Neuron (in vitro differentiated cells): ENCODE results near the gene CRISPLD2.

Source experiments
- H2AFZ ChIP-seq: one replicate; pipeline ENCODE4 v1.6.1; 2013; ENCODE audit warnings: low read depth, mild to moderate bottlenecking, inconsistent platforms, low read length, moderate library complexity
- H3K27me3 ChIP-seq: one replicate; pipeline ENCODE4 v1.6.1; 2013; ENCODE audit warnings: low read length; ENCODE audit not compliant: insufficient read depth
- H3K36me3 ChIP-seq: one replicate; pipeline ENCODE4 v1.6.1; 2013; ENCODE audit warnings: low read length; ENCODE audit not compliant: insufficient read depth
- H3K4me1 ChIP-seq: one replicate; pipeline ENCODE4 v1.6.1; 2013; ENCODE audit warnings: low read length; ENCODE audit not compliant: insufficient read depth
- H3K4me3 ChIP-seq: 2 replicates; pipeline ENCODE4 v1.5.1; 2013; ENCODE audit warnings: mild to moderate bottlenecking, low read length, moderate library complexity
- H3K9me3 ChIP-seq: one replicate; pipeline ENCODE4 v1.6.1; 2013; ENCODE audit warnings: low read length

Gene CRISPLD2

GRCh38 chr16:84942786-84943185 is 123.0 kb downstream of the CRISPLD2 start:
- H3K9me3 ChIP-seq: peaks cover 5% of the 10 kb centered on the region

GRCh38 chr16:84943620-84944019 is 123.8 kb downstream of the CRISPLD2 start:
- Histone ChIP-seq H3K36me3 (no peaks in the 10 kb centered on the region), H2AFZ (no peak overlapping the region), H3K9me3 (peaks cover 5% of the 10 kb centered on the region), H3K4me3 (no peak overlapping the region), H3K4me1 (no peaks in the 10 kb centered on the region), H3K27me3 (peaks cover 16% of the 10 kb centered on the region)

More at GRCh38 chr16:84942786-84943185, 123.0 kb downstream of the CRISPLD2 start:
- no peak overlapping the region for H3K4me3 ChIP-seq
- H3K36me3 ChIP-seq: no peaks in the 10 kb centered on the region
- no peak overlapping the region for H2AFZ ChIP-seq
- no peaks in the 10 kb centered on the region for H3K4me1 ChIP-seq
- H3K27me3 ChIP-seq: peaks cover 16% of the 10 kb centered on the region

- Histone ChIP-seq H3K36me3 (no peaks in the 10 kb centered on the region), H3K9me3 (peaks cover 2% of the 10 kb centered on the region), H3K4me3 (no peak overlapping the region), H2AFZ (no peak overlapping the region), H3K27me3 (peaks cover 10% of the 10 kb centered on the region), H3K4me1 (no peaks in the 10 kb centered on the region)
Measured at GRCh38 chr16:84947022-84947421, 127.2 kb downstream of the CRISPLD2 start.

GRCh38 chr16:84947996-84948850 is 128.4 kb downstream of the CRISPLD2 start:
- peaks cover 2% of the 10 kb centered on the region for H3K9me3 ChIP-seq
- H3K27me3 ChIP-seq: peaks cover 9% of the 10 kb centered on the region
- no peak overlapping the region for H2AFZ ChIP-seq
- H3K4me3 ChIP-seq: no peak overlapping the region
- no peaks in the 10 kb centered on the region for H3K36me3 ChIP-seq
- peaks cover 9% of the 10 kb centered on the region for H3K4me1 ChIP-seq

DNA sequence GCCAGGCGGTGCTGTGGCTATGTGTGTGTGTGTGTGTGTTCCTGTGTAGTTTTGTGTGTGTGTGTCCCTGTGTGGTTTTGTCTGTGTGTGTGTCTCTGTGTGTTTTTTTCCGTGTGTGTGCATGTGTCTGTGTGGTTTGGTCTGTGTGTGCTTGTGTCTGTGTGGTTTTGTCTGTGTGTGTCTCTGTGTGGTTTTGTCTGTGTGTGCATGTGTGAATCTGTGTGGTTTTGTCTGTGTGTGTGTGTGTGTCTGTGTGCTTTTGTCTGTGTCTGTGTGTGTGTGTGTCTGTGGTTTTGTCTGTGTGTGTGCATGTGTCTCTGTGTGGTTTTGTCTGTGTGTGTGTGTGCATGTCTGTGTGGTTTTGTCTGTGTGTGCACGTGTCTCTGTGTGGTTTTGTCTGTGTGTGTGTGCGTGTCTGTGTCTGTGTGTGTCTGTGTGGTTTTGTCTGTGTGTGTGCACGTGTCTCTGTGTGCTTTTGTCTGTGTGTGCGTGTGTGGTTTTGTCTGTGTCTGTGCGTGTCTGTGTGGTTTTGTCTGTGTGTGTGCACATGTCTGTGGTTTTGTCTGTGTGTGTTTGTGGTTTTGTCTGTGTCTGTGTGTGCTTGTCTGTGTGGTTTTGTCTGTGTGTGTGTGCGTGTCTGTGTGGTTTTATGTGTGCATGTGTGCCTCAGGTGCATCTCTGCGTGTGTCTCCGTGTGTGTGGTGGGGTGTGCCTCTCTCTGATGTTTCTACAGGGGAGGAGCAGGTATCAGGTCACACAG is 129.2 kb downstream of the CRISPLD2 start:
- Histone ChIP-seq H3K27me3 (peaks cover 9% of the 10 kb centered on the region), H3K4me3 (no peak overlapping the region), H2AFZ (no peak overlapping the region), H3K9me3 (peaks cover 2% of the 10 kb centered on the region), H3K36me3 (no peaks in the 10 kb centered on the region), H3K4me1 (peaks cover 17% of the 10 kb centered on the region)

- Histone ChIP-seq H2AFZ (no peak overlapping the region), H3K4me3 (no peak overlapping the region), H3K9me3 (peaks cover 2% of the 10 kb centered on the region), H3K36me3 (no peaks in the 10 kb centered on the region), H3K27me3 (peaks cover 7% of the 10 kb centered on the region), H3K4me1 (peaks cover 18% of the 10 kb centered on the region)
Measured at GRCh38 chr16:84949772-84950436, 130.1 kb downstream of the CRISPLD2 start.

DNA sequence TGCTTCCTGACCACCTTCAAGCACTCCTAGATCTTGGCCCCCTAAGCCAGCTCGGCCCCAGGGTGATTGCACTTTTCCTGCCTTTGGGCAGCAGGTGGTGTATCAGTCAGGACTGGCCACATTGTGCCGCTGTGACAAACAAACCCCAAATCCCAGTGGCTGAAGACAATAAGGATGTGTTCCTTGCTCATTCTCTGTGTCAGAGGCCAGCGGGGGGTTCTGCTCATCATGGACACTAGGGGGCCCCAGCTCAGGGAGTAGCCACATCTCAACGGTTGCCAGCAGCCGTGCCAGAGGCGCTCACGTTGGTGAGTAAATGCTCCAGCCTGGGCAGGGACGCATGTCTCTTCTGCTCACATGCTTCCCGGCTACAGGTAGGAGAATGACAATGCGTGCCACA is 131.1 kb downstream of the CRISPLD2 start:
- H3K4me1 ChIP-seq: peaks cover 18% of the 10 kb centered on the region
- H3K36me3 ChIP-seq: no peaks in the 10 kb centered on the region
- H3K9me3 ChIP-seq: no peaks in the 10 kb centered on the region
- H2AFZ ChIP-seq: no peak overlapping the region
- H3K4me3 ChIP-seq: no peak overlapping the region
- H3K27me3 ChIP-seq: peaks cover 7% of the 10 kb centered on the region

DNA sequence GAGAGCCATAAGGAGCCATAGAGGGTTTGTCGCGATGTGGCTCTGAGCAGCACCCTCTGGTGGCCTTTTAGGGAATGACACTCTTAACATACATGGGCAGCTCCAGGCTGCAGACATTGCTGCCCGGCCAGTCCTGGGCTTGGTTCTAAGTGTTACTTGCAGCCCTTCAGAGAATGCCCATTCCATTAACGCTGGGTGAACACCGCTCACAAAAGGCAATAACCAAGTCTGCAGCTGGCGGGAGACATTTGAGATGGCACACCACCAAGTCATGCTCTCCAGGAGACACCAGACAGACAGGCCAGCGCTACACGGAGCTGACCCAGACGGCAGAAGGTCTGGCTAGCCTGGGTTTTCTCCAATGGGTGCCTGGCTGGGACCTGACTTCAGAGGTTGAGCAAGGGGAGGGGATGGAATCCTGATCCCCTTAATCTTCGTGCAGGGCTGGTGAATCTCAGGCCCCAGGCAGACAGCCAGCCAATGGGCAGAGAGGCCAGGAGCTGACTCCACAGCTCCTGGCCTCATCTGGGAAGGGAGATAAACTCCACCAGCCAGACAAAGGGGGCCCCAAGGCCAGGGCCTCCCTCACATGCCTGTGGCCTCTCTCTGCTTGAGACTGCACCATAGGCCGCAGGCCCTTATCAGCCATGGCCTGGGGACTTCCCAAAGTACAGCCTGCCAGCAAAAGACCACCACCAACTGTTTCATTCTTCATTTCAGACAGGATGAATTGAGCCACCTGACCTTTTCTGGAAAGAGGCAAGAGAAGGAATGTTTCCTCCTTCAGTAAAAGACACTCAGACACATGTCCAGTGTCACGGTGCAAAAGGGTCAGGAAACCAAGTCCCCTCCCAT is 132.8 kb downstream of the CRISPLD2 start:
- H3K27me3 ChIP-seq: peaks cover 12% of the 10 kb centered on the region
- H3K4me3 ChIP-seq: no peak overlapping the region
- no peak overlapping the region for H2AFZ ChIP-seq
- H3K9me3 ChIP-seq: peaks cover 2% of the 10 kb centered on the region
- H3K4me1 ChIP-seq: peaks cover 18% of the 10 kb centered on the region
- H3K36me3 ChIP-seq: no peaks in the 10 kb centered on the region

DNA sequence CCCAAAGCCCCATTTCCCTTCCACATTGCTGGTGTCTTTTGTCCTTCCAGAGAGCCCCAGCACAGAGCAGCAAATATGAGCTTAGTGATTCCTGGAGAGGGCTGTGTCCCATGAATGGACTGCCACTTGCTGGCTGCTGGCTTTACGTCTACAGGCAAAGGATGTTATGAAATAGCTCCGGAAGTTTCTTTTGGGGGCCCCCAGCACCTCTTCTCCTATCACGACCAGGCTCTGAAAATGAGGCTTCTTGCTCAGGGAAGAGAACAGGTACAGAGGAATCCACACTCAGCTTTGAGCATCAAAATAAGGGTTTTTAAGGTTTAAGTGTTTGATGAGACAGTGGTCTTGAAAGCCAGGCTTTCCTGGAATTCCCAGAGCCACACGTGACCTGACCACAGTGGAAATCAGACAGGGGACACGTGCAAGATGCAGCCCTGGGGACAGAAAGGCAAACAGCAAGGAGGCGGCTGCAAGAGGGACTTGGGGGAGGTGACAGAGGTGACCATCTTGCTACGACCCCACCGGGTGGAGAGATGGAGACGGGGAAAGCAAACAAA is 133.5 kb downstream of the CRISPLD2 start:
- Histone ChIP-seq H2AFZ (no peak overlapping the region), H3K9me3 (peaks cover 2% of the 10 kb centered on the region), H3K4me1 (peaks cover 18% of the 10 kb centered on the region), H3K4me3 (no peak overlapping the region), H3K27me3 (peaks cover 17% of the 10 kb centered on the region), H3K36me3 (no peaks in the 10 kb centered on the region)

- Histone ChIP-seq H3K27me3 (peaks cover 14% of the 10 kb centered on the region), H3K4me1 (peaks cover 18% of the 10 kb centered on the region), H3K36me3 (no peaks in the 10 kb centered on the region), H3K4me3 (no peak overlapping the region), H3K9me3 (peaks cover 2% of the 10 kb centered on the region), H2AFZ (no peak overlapping the region)
Measured at GRCh38 chr16:84955427-84955826, 135.6 kb downstream of the CRISPLD2 start.

DNA sequence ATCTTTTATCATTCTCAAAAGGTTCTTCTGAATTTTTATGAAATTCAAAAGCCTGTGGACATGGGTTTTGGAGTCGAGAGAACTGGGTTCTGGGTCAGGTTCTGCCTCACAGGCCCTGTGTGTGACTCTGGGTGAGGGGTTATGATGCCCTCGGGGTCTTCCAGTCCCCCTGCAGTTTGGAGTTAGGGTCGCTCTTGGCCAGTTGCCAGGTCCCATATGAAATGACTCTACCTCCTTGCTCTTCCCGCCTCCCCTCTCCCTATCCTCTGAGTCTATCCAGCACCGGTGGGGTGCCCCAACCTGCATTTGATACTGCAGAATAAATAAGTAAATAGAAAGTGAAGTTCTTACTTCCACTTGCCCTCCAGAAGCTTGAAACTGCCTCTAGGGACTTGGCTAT is 137.4 kb downstream of the CRISPLD2 start:
- H3K9me3 ChIP-seq: peaks cover 2% of the 10 kb centered on the region
- no peaks in the 10 kb centered on the region for H3K36me3 ChIP-seq
- H3K4me3 ChIP-seq: no peak overlapping the region
- no peak overlapping the region for H2AFZ ChIP-seq
- peaks cover 18% of the 10 kb centered on the region for H3K4me1 ChIP-seq
- H3K27me3 ChIP-seq: peaks cover 19% of the 10 kb centered on the region

- Histone ChIP-seq H3K36me3 (no peaks in the 10 kb centered on the region), H3K27me3 (peaks cover 20% of the 10 kb centered on the region), H2AFZ (no peak overlapping the region), H3K4me1 (peaks cover 13% of the 10 kb centered on the region), H3K9me3 (peaks cover 2% of the 10 kb centered on the region), H3K4me3 (no peak overlapping the region)
Measured at GRCh38 chr16:84957792-84958191, 138.0 kb downstream of the CRISPLD2 start.
